ENCODE data around the gene ANKMY1.

DNA sequence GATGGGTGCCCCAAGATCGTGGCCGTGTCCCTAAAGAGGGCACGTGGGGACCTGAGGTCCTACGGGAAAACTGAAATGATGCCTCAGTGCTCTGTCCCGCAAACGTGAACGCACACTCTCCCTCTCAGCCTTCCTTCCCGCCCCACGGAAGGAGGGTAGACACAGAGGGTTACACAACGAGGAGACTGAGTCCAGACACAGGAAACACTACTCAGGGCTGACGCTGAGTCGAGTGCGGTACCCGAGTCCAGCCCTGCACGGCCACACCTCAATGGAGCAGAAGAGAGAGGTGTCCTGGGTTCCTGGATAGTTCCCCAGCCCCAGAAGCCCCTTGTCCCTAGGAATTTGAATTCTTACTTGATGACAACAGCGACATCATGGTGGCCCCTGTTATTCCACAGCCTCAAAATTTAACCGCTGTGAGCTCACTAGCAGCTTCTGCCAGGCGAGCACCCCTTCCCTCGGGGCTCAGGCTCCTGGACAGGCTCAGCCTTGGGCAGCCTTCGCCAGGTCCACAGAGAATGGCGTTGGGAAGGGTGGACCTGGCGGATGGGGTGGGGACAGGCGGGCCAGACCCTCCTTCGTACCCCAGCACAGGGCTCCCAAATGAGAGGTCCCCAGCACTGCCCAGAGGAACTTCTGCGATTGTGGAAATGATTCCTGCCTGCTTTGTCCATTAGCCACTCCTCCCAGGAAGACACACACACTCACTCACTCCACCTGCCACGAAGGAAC is 9.5 kb upstream of the ANKMY1 start:
- TF ChIP-seq, protein P1, sequence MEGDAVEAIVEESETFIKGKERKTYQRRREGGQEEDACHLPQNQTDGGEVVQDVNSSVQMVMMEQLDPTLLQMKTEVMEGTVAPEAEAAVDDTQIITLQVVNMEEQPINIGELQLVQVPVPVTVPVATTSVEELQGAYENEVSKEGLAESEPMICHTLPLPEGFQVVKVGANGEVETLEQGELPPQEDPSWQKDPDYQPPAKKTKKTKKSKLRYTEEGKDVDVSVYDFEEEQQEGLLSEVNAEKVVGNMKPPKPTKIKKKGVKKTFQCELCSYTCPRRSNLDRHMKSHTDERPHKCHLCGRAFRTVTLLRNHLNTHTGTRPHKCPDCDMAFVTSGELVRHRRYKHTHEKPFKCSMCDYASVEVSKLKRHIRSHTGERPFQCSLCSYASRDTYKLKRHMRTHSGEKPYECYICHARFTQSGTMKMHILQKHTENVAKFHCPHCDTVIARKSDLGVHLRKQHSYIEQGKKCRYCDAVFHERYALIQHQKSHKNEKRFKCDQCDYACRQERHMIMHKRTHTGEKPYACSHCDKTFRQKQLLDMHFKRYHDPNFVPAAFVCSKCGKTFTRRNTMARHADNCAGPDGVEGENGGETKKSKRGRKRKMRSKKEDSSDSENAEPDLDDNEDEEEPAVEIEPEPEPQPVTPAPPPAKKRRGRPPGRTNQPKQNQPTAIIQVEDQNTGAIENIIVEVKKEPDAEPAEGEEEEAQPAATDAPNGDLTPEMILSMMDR (IDR thresholded peaks at IDR 0.05 in 2 of 3, conservative IDR thresholded peaks at IDR 0.05 in 1 of 3; ENCODE audit: borderline replicate concordance in 1 of 3, insufficient read depth in 1 of 3, low read depth in 2 of 3, low read length in 2 of 3) = no peak
- TF ChIP-seq POLR2A (IDR thresholded peaks at IDR 0.05; ENCODE audit: borderline replicate concordance, extremely low read depth, insufficient read depth, insufficient read length) = no peak
- TF ChIP-seq SIN3A (IDR thresholded peaks at IDR 0.05; ENCODE audit: low read depth) = no peak
- TF ChIP-seq EZH2phosphoT487 (IDR thresholded peaks at IDR 0.05; ENCODE audit: borderline replicate concordance) = no peak
- TF ChIP-seq SP1 (IDR thresholded peaks at IDR 0.05; ENCODE audit: low read depth) = no peak
- TF ChIP-seq FOSL1 (IDR thresholded peaks at IDR 0.05; ENCODE audit: low read depth) = no peak
- no peak for TF ChIP-seq CBX3 (IDR thresholded peaks at IDR 0.05; ENCODE audit: low read depth)
- TF ChIP-seq, protein P2, sequence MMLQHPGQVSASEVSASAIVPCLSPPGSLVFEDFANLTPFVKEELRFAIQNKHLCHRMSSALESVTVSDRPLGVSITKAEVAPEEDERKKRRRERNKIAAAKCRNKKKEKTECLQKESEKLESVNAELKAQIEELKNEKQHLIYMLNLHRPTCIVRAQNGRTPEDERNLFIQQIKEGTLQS (IDR thresholded peaks at IDR 0.05) = no peak
- no peak for TF ChIP-seq EZH2 (IDR thresholded peaks at IDR 0.05)
- no peak for TF ChIP-seq POLR2AphosphoS5 (IDR thresholded peaks at IDR 0.05; ENCODE audit: low read depth, low read length)

All from HCT116 (cell line).